Measurements from ENCODE around the gene TLNRD1. TPM values are rescaled to one million over a fixed set of nuclear protein-coding genes. Genes with fewer than 3 reads are reported as not detected.

The TLNRD1 gene
- total RNA-seq, 2 donors from 2014 or later, result 34.0 to 51.1 TPM

DNA sequence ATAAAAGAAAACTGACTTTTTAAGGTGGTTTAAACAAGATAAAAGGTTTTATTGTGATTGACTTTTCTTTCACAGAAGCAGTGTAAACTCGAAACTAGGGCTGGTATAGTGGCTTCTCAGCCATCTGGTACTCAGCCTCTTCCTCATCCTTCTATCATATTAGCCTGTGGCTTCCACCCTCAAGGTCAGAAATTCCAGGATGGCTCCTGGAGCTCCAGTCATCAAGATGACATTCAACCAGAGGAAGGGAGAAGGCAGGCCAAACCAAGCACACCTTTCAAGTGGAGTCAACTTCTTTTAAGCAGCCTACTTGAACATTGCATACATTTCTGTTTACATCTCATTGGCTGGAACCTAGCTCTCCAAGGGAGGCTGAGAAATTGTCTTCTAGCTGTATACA, 9.8 kb upstream of the TLNRD1 start:
- H3K27ac ChIP-seq, result peak overlapping the region; percentile 90 to 97
- H3K4me3 ChIP-seq, result no peak overlapping the region
- ATAC-seq (ENCODE audit: insufficient number of reproducible peaks, low FRiP score, low read depth) (no peak), DNase-seq (ENCODE audit: low spot score) (no peak)
- no peaks in the 10 kb centered on the region for H3K36me3 ChIP-seq
- no peaks in the 10 kb centered on the region for H3K9me3 ChIP-seq
- TF ChIP-seq, protein P1, sequence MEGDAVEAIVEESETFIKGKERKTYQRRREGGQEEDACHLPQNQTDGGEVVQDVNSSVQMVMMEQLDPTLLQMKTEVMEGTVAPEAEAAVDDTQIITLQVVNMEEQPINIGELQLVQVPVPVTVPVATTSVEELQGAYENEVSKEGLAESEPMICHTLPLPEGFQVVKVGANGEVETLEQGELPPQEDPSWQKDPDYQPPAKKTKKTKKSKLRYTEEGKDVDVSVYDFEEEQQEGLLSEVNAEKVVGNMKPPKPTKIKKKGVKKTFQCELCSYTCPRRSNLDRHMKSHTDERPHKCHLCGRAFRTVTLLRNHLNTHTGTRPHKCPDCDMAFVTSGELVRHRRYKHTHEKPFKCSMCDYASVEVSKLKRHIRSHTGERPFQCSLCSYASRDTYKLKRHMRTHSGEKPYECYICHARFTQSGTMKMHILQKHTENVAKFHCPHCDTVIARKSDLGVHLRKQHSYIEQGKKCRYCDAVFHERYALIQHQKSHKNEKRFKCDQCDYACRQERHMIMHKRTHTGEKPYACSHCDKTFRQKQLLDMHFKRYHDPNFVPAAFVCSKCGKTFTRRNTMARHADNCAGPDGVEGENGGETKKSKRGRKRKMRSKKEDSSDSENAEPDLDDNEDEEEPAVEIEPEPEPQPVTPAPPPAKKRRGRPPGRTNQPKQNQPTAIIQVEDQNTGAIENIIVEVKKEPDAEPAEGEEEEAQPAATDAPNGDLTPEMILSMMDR (IDR thresholded peaks at IDR 0.05), result no peak
- H3K4me1 ChIP-seq (ENCODE audit: control insufficient read depth in 1 of 2, low read depth in 2 of 2), result peaks cover 23 to 35% of the 10 kb centered on the region in 2 donors
- H3K27me3 ChIP-seq (replicated peaks; ENCODE audit: insufficient read depth), result no peaks in the 10 kb centered on the region

DNA sequence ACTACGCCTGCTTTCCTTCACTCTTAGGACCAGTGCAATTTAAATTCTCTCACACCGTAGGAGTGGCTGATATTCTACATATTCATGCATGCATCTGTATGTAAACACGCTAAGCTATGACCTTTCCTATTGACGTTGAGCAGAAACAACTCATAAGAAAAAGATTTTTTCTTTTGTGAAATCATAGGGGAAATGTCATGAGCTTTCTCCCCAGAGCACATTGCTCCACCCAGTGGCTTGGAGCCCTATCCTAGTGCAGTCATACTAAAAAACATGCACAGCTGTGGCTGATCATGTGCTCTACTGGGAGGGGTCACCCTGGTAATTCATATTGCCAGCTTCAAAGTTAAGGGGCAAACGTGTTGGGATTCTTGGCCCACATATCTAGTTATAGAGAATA, 9.3 kb upstream of the TLNRD1 start:
- ATAC-seq (ENCODE audit: insufficient number of reproducible peaks, low FRiP score, low read depth) (no peak), DNase-seq (ENCODE audit: low spot score) (no peak)
- Histone ChIP-seq H3K4me3 (no peak overlapping the region), H3K27ac (peak overlapping the region in 1 of 2 donors; percentile 97), H3K4me1 (ENCODE audit: control insufficient read depth in 1 of 2, low read depth in 2 of 2) (peaks cover 23 to 35% of the 10 kb centered on the region in 2 donors), H3K9me3 (no peaks in the 10 kb centered on the region), H3K36me3 (no peaks in the 10 kb centered on the region), H3K27me3 (replicated peaks; ENCODE audit: insufficient read depth) (no peaks in the 10 kb centered on the region)
- TF ChIP-seq, protein P1 (IDR thresholded peaks at IDR 0.05), result no peak

DNA sequence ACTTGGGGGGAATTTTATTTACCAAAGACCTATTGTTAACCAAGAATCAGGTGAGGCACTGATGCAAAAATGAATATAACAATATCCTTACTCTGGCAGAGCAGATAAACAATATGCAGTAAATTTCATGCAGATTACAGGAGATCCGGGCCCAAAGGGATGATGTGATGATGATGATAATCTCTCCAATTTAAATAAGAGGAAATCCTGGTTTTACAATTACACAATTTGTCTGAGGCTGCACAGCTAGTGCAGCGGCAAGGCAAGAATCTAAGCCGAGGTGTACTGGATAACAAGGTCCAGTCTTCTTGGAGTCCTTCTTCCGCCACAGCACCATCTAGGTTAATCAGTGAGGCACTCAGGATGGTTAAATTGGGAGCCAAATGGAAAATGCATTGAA, 8.7 kb upstream of the TLNRD1 start:
- no peaks in the 10 kb centered on the region for H3K9me3 ChIP-seq
- no peaks in the 10 kb centered on the region for H3K36me3 ChIP-seq
- no peak overlapping the region for H3K4me3 ChIP-seq
- DNase-seq (ENCODE audit: low spot score), result no peak
- H3K27ac ChIP-seq, result no peak overlapping the region
- TF ChIP-seq, protein P1 (IDR thresholded peaks at IDR 0.05), result no peak
- peaks cover 22 to 30% of the 10 kb centered on the region in 2 donors for H3K4me1 ChIP-seq (ENCODE audit: control insufficient read depth in 1 of 2, low read depth in 2 of 2)
- no peaks in the 10 kb centered on the region for H3K27me3 ChIP-seq (replicated peaks; ENCODE audit: insufficient read depth)
- no peak for ATAC-seq (ENCODE audit: insufficient number of reproducible peaks, low FRiP score, low read depth)

DNA sequence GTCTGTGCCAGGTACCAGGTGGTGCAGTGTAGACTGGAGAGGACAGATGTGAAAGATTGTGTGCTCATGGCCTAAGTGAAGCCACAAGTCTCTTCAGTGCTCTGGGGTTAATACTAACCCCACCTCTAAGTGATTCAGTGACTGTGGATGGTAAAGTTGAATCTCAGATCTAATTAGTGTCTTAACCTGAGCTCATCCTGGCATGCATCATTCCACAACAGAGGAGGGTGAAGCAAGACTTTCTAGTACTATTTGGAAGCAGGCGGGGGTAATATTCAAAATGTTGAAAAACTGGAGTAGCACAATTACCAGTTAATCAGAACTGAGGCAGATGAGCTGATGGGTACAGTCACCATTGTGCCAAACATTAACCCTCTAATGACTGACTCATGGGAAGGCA, 8.3 kb upstream of the TLNRD1 start:
- Histone ChIP-seq H3K27me3 (replicated peaks; ENCODE audit: insufficient read depth) (no peaks in the 10 kb centered on the region), H3K27ac (no peak overlapping the region), H3K4me3 (no peak overlapping the region), H3K36me3 (no peaks in the 10 kb centered on the region), H3K9me3 (no peaks in the 10 kb centered on the region), H3K4me1 (ENCODE audit: control insufficient read depth in 1 of 2, low read depth in 2 of 2) (peaks cover 20 to 26% of the 10 kb centered on the region in 2 donors)
- no peak for ATAC-seq (ENCODE audit: insufficient number of reproducible peaks, low FRiP score, low read depth)
- TF ChIP-seq, protein P1 (IDR thresholded peaks at IDR 0.05), result no peak
- no peak for DNase-seq (ENCODE audit: low spot score)

DNA sequence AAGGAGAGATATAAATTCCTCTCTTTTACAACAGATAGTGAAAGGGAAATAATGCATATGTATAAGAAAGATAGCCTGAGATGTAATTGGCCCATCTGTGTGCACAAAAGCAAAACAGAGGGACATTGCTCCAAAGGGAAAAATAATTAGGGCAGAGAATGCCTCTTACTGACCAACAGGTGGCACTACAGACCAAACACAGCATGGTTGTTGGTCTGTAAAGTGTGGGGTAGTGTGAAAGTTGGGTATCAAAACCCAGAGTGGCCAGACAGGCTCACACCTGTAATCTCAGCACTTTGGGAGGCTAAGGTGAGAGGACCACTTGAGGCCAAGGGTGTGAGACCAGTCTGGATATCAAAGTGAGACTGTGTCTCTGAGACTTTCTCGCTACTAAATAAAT, 4.5 kb upstream of the TLNRD1 start:
- H3K27me3 ChIP-seq (replicated peaks; ENCODE audit: insufficient read depth), result no peaks in the 10 kb centered on the region
- TF ChIP-seq, protein P1 (IDR thresholded peaks at IDR 0.05), result peak; percentile 17
- DNase-seq (ENCODE audit: low spot score), result no peak
- H3K4me1 ChIP-seq (ENCODE audit: control insufficient read depth in 1 of 2, low read depth in 2 of 2), result peaks cover 0 to 3% of the 10 kb centered on the region in 2 donors
- H3K36me3 ChIP-seq, result no peaks in the 10 kb centered on the region
- H3K4me3 ChIP-seq, result no peak overlapping the region
- H3K27ac ChIP-seq, result no peak overlapping the region
- ATAC-seq (ENCODE audit: insufficient number of reproducible peaks, low FRiP score, low read depth), result no peak
- no peaks in the 10 kb centered on the region for H3K9me3 ChIP-seq

Measured in thoracic aorta (tissue), 2 donors.